Activated naive CD4-positive, alpha-beta T cell treated with Interleukin-2 at 50 U/mL for 16 hours (primary cell): ENCODE results near the gene ARHGAP40.
A peak's percentile ranks its signal among the peaks of the same experiment; 100 is the strongest.

ENCODE experiments used
- DNase-seq: peaks from one replicate; pipeline ENCODE4 v3.0.0-alpha.2; 2020

ARHGAP40 gene

GRCh38 chr20:38601216-38602184 lies at the start of gene ARHGAP40:
ARHGAP40 (plus strand) TSS chr20:38601809.
- DNase-seq: peak; percentile 3

GRCh38 chr20:38554986-38555385 lies 46.6 kb upstream of the ARHGAP40 start:
- no peak for DNase-seq

GRCh38 chr20:38555395-38555794 lies 46.2 kb upstream of the ARHGAP40 start:
- DNase-seq: no peak

- no peak for DNase-seq
Observed at GRCh38 chr20:38557174-38557573, 44.4 kb upstream of the ARHGAP40 start.

GRCh38 chr20:38558596-38559360 lies 42.8 kb upstream of the ARHGAP40 start:
- DNase-seq: no peak

GRCh38 chr20:38559764-38560163 lies 41.8 kb upstream of the ARHGAP40 start:
- no peak for DNase-seq

GRCh38 chr20:38563802-38564431 lies 37.7 kb upstream of the ARHGAP40 start:
- no peak for DNase-seq

- DNase-seq: no peak
Observed at GRCh38 chr20:38564680-38565079, 36.9 kb upstream of the ARHGAP40 start.

- DNase-seq: no peak
Observed at GRCh38 chr20:38566036-38566598, 35.5 kb upstream of the ARHGAP40 start.

GRCh38 chr20:38569747-38570525 lies 31.7 kb upstream of the ARHGAP40 start:
- no peak for DNase-seq

GRCh38 chr20:38573413-38573812 lies 28.2 kb upstream of the ARHGAP40 start:
- DNase-seq: no peak

GRCh38 chr20:38579219-38579910 lies 22.2 kb upstream of the ARHGAP40 start:
- no peak for DNase-seq

GRCh38 chr20:38579921-38580320 lies 21.7 kb upstream of the ARHGAP40 start:
- DNase-seq: no peak

- no peak for DNase-seq
Observed at GRCh38 chr20:38581013-38581412, 20.6 kb upstream of the ARHGAP40 start, which contains the start of gene ADIG. ADIG (plus strand) TSS chr20:38581197; CDS start chr20:38581251, 54 bp downstream.

GRCh38 chr20:38581830-38582358 lies 19.7 kb upstream of the ARHGAP40 start:
- no peak for DNase-seq

- DNase-seq: no peak
Observed at GRCh38 chr20:38583306-38583705, 18.3 kb upstream of the ARHGAP40 start.

GRCh38 chr20:38584099-38584763 lies 17.4 kb upstream of the ARHGAP40 start:
- no peak for DNase-seq

- no peak for DNase-seq
Observed at GRCh38 chr20:38585404-38586180, 16.0 kb upstream of the ARHGAP40 start.

- DNase-seq: no peak
Observed at GRCh38 chr20:38586181-38586525, 15.5 kb upstream of the ARHGAP40 start.

GRCh38 chr20:38588303-38588702 lies 13.3 kb upstream of the ARHGAP40 start:
- no peak for DNase-seq
